ENCODE results near the gene RADIL.
"Not testable (repeated sequence)": the region's sequence is repeated elsewhere in the genome, so short reads cannot be mapped to it uniquely, and the experiment has no call there.

Gene RADIL

DNA sequence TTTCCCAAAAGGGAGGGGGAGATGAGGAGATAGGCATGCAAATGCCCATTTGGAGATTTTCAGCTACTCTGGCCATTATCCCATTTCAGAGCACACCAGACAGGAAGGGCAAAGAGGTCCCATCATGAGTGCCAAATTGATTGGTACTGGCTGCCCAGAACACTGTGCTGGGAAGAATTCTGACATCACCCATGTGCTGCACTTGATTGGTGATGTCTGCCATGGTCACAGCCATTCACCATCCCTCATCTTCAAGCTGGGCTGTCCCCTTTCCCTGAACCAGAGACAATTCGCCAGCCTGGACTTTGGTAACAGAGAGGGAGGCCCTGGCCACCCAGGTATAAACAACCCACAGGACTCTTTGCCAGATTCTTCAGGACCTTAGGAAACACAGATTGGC lies 23.2 kb upstream of the RADIL start:
- no peak overlapping the region for H3K27ac ChIP-seq
- TF ChIP-seq, protein P1, sequence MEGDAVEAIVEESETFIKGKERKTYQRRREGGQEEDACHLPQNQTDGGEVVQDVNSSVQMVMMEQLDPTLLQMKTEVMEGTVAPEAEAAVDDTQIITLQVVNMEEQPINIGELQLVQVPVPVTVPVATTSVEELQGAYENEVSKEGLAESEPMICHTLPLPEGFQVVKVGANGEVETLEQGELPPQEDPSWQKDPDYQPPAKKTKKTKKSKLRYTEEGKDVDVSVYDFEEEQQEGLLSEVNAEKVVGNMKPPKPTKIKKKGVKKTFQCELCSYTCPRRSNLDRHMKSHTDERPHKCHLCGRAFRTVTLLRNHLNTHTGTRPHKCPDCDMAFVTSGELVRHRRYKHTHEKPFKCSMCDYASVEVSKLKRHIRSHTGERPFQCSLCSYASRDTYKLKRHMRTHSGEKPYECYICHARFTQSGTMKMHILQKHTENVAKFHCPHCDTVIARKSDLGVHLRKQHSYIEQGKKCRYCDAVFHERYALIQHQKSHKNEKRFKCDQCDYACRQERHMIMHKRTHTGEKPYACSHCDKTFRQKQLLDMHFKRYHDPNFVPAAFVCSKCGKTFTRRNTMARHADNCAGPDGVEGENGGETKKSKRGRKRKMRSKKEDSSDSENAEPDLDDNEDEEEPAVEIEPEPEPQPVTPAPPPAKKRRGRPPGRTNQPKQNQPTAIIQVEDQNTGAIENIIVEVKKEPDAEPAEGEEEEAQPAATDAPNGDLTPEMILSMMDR (conservative IDR thresholded peaks at IDR 0.05) = no peak

DNA sequence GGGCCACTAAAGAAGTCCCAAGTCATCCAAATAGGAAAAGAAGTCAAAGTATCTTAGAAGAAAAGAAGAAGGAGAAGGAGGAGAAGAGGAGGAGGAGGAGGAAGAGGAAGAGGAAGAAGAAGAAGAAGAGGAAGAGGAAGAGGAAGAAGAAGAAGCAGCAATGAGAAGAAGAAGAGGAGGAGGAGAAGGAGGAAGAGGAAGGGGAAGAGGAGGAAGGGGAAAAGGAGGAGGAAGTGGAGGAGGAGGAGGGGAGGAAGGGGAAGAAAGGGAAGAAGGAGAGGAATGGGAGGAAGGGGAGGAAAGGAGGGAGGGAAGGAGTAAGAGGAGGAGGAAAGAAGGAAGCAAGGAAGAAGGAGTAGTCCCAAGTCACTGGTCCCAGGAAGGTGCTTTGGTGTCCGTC lies 21.7 kb upstream of the RADIL start:
- no peak overlapping the region for H3K27ac ChIP-seq
- TF ChIP-seq, protein P1 (conservative IDR thresholded peaks at IDR 0.05) = no peak

GRCh38 chr7:4904346-4904745 lies 20.8 kb upstream of the RADIL start:
- TF ChIP-seq, protein P1 (conservative IDR thresholded peaks at IDR 0.05) = no peak
- H3K27ac ChIP-seq = no peak overlapping the region

DNA sequence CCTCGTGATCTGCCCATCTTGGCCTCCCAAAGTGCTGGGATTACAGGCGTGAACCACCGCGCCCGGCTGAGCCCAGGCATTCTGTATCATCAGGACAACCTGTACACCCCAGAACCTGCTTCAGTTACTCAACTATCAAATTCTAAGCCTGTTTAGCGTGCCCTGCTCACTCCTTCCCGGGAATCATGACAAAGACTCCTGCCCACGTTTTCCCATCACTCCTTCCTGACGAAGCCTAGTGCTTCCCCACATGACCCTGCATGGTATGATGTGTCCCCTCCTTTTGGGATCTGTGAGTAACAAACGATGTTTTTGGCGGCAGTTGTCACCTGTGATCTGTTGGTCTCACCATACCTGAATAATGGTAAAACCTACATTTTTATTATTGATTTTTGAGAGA lies 12.2 kb upstream of the RADIL start:
- TF ChIP-seq, protein P1 (conservative IDR thresholded peaks at IDR 0.05) = no peak

GRCh38 chr7:4894482-4894881 lies 11.0 kb upstream of the RADIL start:
- TF ChIP-seq, protein P1 (conservative IDR thresholded peaks at IDR 0.05) = no peak
- no peak overlapping the region for H3K27ac ChIP-seq

More for the DNA sequence above, 12.2 kb upstream of the RADIL start:
- no peak overlapping the region for H3K27ac ChIP-seq

GRCh38 chr7:4893929-4894475 lies 10.5 kb upstream of the RADIL start:
- no peak overlapping the region for H3K27ac ChIP-seq
- TF ChIP-seq, protein P1 (conservative IDR thresholded peaks at IDR 0.05) = no peak

DNA sequence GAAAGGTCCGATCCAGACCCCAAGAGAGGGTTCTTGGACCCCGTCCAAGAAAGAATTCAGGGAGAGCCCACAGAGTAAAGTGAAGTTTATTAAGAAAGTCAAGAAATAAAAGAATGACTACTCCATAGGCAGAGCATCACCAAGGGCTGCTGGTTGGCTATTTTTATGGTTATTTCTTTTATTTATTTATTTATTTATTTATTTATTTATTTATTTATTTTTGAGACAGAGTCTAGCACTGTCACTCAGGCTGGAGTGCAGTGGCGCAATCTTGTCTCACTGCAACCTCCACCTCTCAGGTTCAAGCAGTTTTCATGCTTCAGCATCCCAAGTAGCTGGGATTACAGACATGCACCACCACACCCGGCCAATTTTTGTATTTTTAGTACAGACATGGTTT lies 9.7 kb upstream of the RADIL start:
- not testable (repeated sequence) for H3K27ac ChIP-seq

GRCh38 chr7:4891522-4891921 lies 8.0 kb upstream of the RADIL start:
- H3K27ac ChIP-seq = not testable (repeated sequence)

- TF ChIP-seq, protein P1 (conservative IDR thresholded peaks at IDR 0.05) = no peak
- no peak overlapping the region for H3K27ac ChIP-seq
Observed at GRCh38 chr7:4889682-4890081, 6.2 kb upstream of the RADIL start.
